GM18870 (cell line): ENCODE measurements around the gene EFCAB12.

Source experiments
- ATAC-seq: cut with Tn5 transposase; IDR thresholded peaks from one replicate; pipeline ENCODE4 v1.9.1; 2021; ENCODE audit warnings: moderate library complexity; ENCODE audit not compliant: unreplicated experiment

Gene EFCAB12

GRCh38 chr3:129428376-129429079 lies at the start of gene EFCAB12:
Gene EFCAB12 (minus strand): TSS chr3:129428636. CDS start chr3:129428488, 148 bp downstream.
- peak; percentile 75 for ATAC-seq

- no peak for ATAC-seq
These were observed 48.1 kb upstream of the EFCAB12 start for GRCh38 chr3:129476586-129476985.

GRCh38 chr3:129475863-129476262 lies 47.4 kb upstream of the EFCAB12 start:
- no peak for ATAC-seq

GRCh38 chr3:129474984-129475804 lies 46.8 kb upstream of the EFCAB12 start:
- no peak for ATAC-seq

- no peak for ATAC-seq
These were observed 45.3 kb upstream of the EFCAB12 start for GRCh38 chr3:129473769-129474152.

GRCh38 chr3:129473067-129473768 lies 44.8 kb upstream of the EFCAB12 start:
- ATAC-seq = no peak

- ATAC-seq = no peak
These were observed 42.4 kb upstream of the EFCAB12 start for GRCh38 chr3:129470861-129471260.

- no peak for ATAC-seq
These were observed 40.6 kb upstream of the EFCAB12 start for GRCh38 chr3:129469026-129469425.

- ATAC-seq = no peak
These were observed 39.5 kb upstream of the EFCAB12 start for GRCh38 chr3:129467932-129468331.

GRCh38 chr3:129463716-129464115 lies 35.3 kb upstream of the EFCAB12 start:
- ATAC-seq = no peak

GRCh38 chr3:129463094-129463493 lies 34.7 kb upstream of the EFCAB12 start:
- no peak for ATAC-seq

GRCh38 chr3:129462361-129462968 lies 34.0 kb upstream of the EFCAB12 start:
- no peak for ATAC-seq

- no peak for ATAC-seq
These were observed 33.2 kb upstream of the EFCAB12 start for GRCh38 chr3:129461461-129462146.

GRCh38 chr3:129461022-129461421 lies 32.6 kb upstream of the EFCAB12 start:
- ATAC-seq = no peak

- no peak for ATAC-seq
These were observed 32.1 kb upstream of the EFCAB12 start for GRCh38 chr3:129460572-129460971.

GRCh38 chr3:129460155-129460554 lies 31.7 kb upstream of the EFCAB12 start:
- no peak for ATAC-seq

- no peak for ATAC-seq
These were observed 25.3 kb upstream of the EFCAB12 start for GRCh38 chr3:129453732-129454131.

GRCh38 chr3:129449279-129450115 lies 21.1 kb upstream of the EFCAB12 start:
- no peak for ATAC-seq

GRCh38 chr3:129448186-129448895 lies 19.9 kb upstream of the EFCAB12 start:
- ATAC-seq = no peak
